Measurements from ENCODE around the gene FANCB.
A peak's percentile ranks its signal among the peaks of the same experiment; 100 is the strongest.

GRCh38 chrX:14864631-14865030 is 8.2 kb downstream of the FANCB start:
- no peak for TF ChIP-seq CTCF (conservative IDR thresholded peaks at IDR 0.05; ENCODE audit: low read depth, low read length)
- peak; percentile 51; the same call in 1 of the 2 replicates for TF ChIP-seq CEBPB (IDR thresholded peaks at IDR 0.05; ENCODE audit: low read depth, low read length)
- TF ChIP-seq RCOR1 (IDR thresholded peaks at IDR 0.05; ENCODE audit: insufficient replicate concordance, low read length) = no peak
- no peak for TF ChIP-seq POLR2A (IDR thresholded peaks at IDR 0.05; ENCODE audit: low read depth, low read length)
- no peak for TF ChIP-seq MAZ (IDR thresholded peaks at IDR 0.05; ENCODE audit: borderline replicate concordance, low read depth, low read length)
- no peak for TF ChIP-seq MAFK (IDR thresholded peaks at IDR 0.05; ENCODE audit: low read depth, low read length)
- TF ChIP-seq RAD21 (IDR thresholded peaks at IDR 0.05; ENCODE audit: low read length) = no peak
- TF ChIP-seq RFX5 (IDR thresholded peaks at IDR 0.05; ENCODE audit: low read depth, low read length) = no peak
- no peak for TF ChIP-seq USF2 (IDR thresholded peaks at IDR 0.05; ENCODE audit: low read depth, low read length)
